ENCODE measurements around the gene CRK.
"Not testable (repeated sequence)": the region's sequence is repeated elsewhere in the genome, so short reads cannot be mapped to it uniquely, and the experiment has no call there.

Gene CRK

GRCh38 chr17:1402262-1402586 lies 53.8 kb downstream of the CRK start:
- no peak for DNase-seq (ENCODE audit: low spot score)
- TF ChIP-seq, protein P1, sequence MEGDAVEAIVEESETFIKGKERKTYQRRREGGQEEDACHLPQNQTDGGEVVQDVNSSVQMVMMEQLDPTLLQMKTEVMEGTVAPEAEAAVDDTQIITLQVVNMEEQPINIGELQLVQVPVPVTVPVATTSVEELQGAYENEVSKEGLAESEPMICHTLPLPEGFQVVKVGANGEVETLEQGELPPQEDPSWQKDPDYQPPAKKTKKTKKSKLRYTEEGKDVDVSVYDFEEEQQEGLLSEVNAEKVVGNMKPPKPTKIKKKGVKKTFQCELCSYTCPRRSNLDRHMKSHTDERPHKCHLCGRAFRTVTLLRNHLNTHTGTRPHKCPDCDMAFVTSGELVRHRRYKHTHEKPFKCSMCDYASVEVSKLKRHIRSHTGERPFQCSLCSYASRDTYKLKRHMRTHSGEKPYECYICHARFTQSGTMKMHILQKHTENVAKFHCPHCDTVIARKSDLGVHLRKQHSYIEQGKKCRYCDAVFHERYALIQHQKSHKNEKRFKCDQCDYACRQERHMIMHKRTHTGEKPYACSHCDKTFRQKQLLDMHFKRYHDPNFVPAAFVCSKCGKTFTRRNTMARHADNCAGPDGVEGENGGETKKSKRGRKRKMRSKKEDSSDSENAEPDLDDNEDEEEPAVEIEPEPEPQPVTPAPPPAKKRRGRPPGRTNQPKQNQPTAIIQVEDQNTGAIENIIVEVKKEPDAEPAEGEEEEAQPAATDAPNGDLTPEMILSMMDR (IDR thresholded peaks at IDR 0.05; ENCODE audit: extremely low read depth, missing control alignments), result no peak

GRCh38 chr17:1399679-1400512 lies 56.1 kb downstream of the CRK start, which contains the start of gene YWHAE:
YWHAE (minus strand) TSS chr17:1400222; CDS start chr17:1400110, 112 bp downstream.
- DNase-seq (ENCODE audit: low spot score), result peak; percentile 96
- TF ChIP-seq, protein P1 (IDR thresholded peaks at IDR 0.05; ENCODE audit: extremely low read depth, missing control alignments), result no peak

- TF ChIP-seq, protein P1 (IDR thresholded peaks at IDR 0.05; ENCODE audit: extremely low read depth, missing control alignments), result no peak
- DNase-seq (ENCODE audit: low spot score), result no peak
Measured at GRCh38 chr17:1398931-1399678, 56.9 kb downstream of the CRK start.

DNA sequence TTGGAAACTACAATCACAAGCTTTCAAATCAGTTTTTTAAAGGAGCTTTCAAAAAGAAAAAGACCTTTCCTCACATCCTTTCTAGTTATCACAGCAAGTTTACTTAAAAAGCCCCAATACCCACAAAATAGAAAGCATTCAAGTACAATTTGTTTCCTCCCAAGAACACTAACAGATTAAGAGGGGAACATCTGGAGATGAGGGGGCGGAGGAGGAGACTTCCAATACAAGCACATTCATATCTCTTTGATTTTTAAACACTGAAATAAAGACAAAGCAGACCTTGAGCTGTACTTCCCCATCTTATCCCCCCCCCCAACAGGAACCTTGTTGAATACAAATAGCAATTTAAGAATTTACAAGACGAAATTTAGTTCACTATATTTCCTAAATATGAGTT lies 58.0 kb downstream of the CRK start:
- no peak for DNase-seq (ENCODE audit: low spot score)
- TF ChIP-seq, protein P1 (IDR thresholded peaks at IDR 0.05; ENCODE audit: extremely low read depth, missing control alignments), result no peak

GRCh38 chr17:1395876-1396665 lies 60.0 kb downstream of the CRK start:
- DNase-seq (ENCODE audit: low spot score), result not testable (repeated sequence)

GRCh38 chr17:1391577-1391976 lies 64.5 kb downstream of the CRK start:
- TF ChIP-seq, protein P1 (IDR thresholded peaks at IDR 0.05; ENCODE audit: extremely low read depth, missing control alignments), result no peak
- DNase-seq (ENCODE audit: low spot score), result no peak

DNA sequence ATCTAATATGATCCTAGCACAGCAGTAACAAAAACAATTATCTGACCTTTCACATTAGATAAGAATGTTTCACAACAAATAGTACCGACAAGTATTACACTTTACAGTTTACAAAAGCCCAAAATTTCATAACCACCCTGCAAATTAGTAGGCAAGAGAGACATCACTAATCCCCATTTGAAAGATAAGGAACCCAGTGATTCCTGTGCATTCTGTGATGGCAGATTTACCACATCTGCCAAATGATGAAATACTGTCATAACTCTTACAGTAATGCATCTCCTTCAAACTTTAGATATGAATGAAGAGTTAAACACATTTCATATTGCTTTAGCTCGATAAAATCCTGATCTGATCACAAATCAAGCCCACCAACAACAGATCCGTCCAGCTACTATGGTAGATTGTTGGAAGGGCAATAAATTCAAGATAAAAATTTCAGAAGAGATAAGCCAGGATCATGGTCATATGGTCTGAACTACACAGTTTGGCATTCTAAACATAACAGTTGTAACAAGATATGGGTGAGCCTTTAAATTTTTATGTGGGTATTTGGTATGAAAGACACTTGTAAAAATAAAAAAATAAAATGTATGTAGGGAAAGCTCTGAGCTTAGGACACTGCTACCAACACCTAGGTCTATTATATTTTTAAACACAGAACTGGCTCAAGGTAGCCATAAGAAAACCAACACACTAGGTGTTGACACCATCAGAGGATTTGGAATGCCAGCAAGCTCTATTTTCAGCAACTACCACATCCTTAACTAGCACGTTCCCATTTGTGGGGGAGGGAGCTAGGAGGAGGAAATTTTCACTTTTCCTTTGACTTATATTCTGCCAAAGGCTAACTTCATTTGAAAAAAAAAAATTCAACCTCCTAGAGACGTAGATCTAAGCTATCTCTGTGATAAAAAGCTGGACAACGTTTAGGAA lies 65.3 kb downstream of the CRK start:
- TF ChIP-seq, protein P1 (IDR thresholded peaks at IDR 0.05; ENCODE audit: extremely low read depth, missing control alignments), result no peak
- no peak for DNase-seq (ENCODE audit: low spot score)

GRCh38 chr17:1387490-1388227 lies 68.4 kb downstream of the CRK start:
- DNase-seq (ENCODE audit: low spot score), result not testable (repeated sequence)

GRCh38 chr17:1386675-1387190 lies 69.3 kb downstream of the CRK start:
- DNase-seq (ENCODE audit: low spot score), result not testable (repeated sequence)

Measured in GM20000 (cell line).